NCI-H446 treated with DMSO at 0.1 percent for 48 hours (cell line): ENCODE data around the gene PRND.
"Not testable (repeated sequence)": the region's sequence is repeated elsewhere in the genome, so short reads cannot be mapped to it uniquely, and the experiment has no call there.

Experiments
- DNase-seq: peaks from one replicate; lab custom pipeline; 2025; lab: John Stamatoyannopoulos, UW

The PRND gene, protein sequence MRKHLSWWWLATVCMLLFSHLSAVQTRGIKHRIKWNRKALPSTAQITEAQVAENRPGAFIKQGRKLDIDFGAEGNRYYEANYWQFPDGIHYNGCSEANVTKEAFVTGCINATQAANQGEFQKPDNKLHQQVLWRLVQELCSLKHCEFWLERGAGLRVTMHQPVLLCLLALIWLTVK

GRCh38 chr20:4721719-4722118, at the start of gene PRND:
TSS of gene PRND (plus strand) at chr20:4721909. CDS start at chr20:4724552, 2,643 bp downstream.
- no peak for DNase-seq

GRCh38 chr20:4672948-4673347, 48.8 kb upstream of the PRND start:
- no peak for DNase-seq

DNA sequence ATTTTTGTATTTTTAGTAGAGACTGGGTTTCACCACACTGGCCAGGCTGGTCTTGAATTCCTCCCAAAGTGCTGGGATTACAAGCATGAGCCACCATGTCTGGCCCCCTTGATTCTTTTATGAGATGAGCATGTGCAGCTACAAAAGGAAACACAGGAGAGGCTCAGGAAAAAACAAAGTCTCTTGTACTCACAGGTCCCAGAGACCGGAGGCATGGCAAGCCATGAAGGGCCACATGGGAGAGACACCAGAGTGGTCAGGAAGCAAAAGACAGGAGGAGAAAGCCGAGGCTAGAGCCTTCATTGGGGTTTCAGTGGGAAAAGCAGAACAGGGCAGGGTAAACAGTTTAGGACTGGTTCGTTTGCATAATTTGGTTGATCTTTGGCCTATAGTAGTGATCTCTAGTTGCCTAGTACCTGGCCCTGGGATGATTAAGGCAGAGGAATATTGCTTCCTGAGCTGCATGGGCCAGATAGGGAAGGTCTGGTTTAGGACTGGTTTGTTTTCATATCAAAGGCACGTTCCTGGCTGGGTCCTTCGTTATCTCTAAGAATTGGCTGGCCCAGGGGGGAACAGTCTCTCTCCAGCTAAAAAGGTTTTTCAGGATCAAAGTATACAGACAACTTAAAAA, 48.2 kb upstream of the PRND start:
- no peak for DNase-seq

- DNase-seq, result no peak
Observed at GRCh38 chr20:4674672-4675071, 47.0 kb upstream of the PRND start.

GRCh38 chr20:4677846-4678245, 43.9 kb upstream of the PRND start:
- no peak for DNase-seq

- no peak for DNase-seq
Observed at GRCh38 chr20:4681401-4681800, 40.3 kb upstream of the PRND start.

DNA sequence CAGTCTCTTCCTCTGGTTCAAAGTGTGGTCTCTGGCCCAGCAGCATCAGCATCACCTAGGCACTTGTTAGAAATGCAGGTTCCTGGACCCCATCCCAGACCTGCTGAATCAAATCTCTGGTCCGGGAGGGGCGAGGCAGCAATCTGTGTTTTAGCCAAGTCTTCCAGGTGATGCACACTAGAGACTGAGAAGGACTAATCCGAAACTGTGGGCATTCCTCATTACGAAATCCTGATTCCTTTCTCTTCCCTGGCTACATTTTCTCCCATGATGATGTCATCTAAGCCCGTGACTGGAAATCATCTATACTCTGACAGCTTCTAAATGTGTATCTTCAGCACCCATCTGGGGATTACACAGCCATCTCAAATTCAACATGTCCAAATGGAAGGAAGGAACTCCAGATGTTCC, 39.7 kb upstream of the PRND start:
- DNase-seq, result no peak

GRCh38 chr20:4682682-4683081, 39.0 kb upstream of the PRND start:
- DNase-seq, result no peak

- no peak for DNase-seq
Observed at GRCh38 chr20:4683261-4683660, 38.4 kb upstream of the PRND start.

GRCh38 chr20:4684837-4685413, 36.8 kb upstream of the PRND start:
- no peak for DNase-seq

GRCh38 chr20:4685923-4686221, 35.8 kb upstream of the PRND start:
- no peak for DNase-seq

GRCh38 chr20:4688305-4688704, 33.4 kb upstream of the PRND start:
- DNase-seq, result no peak

GRCh38 chr20:4689220-4689619, 32.5 kb upstream of the PRND start:
- no peak for DNase-seq

DNA sequence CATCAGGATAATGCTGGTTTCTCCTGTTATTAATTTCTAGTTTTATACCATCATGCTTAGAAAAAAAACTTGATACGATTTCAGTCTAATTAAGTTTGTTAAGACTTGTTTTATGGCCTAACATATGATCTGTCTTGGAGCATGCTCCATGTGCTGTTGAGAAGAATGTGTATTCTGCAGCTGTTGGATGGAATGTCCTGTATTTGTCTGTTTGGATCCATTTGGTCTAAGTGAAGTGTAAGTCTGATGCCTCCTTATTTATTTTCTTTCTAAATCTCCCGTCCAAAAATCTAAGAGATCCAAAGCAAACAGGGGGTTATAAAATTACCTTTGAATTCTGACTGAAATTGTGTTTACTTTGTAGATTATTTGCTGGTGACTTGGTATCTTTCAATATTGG, 30.0 kb upstream of the PRND start:
- DNase-seq, result no peak

- no peak for DNase-seq
Observed at GRCh38 chr20:4694076-4694475, 27.6 kb upstream of the PRND start.

- DNase-seq, result no peak
Observed at GRCh38 chr20:4697189-4697830, 24.4 kb upstream of the PRND start.

- DNase-seq, result no peak
Observed at GRCh38 chr20:4697831-4698221, 23.9 kb upstream of the PRND start.

GRCh38 chr20:4699216-4699615, 22.5 kb upstream of the PRND start:
- no peak for DNase-seq

DNA sequence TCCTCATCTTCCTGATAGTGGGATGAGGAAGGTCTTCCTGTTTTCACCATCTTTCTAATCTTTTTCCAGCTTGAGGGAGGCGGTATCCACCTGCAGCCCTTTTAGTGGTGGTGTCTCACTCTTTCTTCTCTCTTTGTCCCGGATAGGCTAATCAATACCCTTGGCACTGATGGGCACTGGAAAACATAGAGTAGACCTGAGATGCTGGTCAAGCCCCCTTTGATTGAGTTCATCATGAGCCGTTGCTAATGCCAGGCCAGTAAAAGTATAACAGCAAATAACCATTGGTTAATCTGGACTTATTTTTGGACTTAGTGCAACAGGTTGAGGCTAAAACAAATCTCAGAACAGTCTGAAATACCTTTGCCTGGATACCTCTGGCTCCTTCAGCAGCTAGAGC, 21.8 kb upstream of the PRND start:
- DNase-seq, result no peak

DNA sequence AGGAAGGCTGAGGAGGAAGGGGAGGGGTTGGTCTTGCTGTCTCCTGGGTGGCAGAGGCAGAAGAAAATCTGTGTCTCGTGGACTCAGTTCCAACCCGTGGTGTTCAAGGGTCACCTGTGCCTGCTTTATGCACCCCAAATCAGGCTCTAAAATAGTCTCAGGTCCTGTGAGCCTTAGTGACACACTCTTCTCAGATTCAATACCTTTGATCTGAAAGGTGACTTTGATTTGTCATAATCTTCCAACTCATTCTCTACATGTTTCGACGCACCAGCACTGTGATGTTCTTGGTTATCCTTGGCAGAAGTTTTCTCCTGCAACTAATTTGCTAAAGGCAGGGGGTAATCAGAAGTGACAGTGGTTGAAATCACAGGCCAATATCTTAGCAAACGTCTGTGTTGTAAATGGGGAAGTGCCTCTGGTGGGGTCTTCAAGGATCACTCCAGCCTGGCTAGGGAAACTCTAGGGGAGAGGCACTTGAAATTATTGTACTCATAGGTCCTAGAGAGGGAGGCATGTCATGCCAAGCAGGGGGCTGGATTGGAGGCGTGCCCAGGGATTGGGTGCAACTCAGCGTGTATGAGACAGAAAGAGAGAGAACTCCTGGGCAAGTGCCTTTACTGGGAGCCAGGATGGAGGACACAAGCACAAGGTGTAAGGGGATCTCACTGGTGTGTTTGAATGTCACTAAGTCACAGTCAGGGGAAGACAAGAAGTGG, 19.0 kb upstream of the PRND start:
- DNase-seq, result no peak

- DNase-seq, result no peak
Observed at GRCh38 chr20:4703281-4703676, 18.4 kb upstream of the PRND start.

GRCh38 chr20:4706941-4707340, 14.8 kb upstream of the PRND start:
- not testable (repeated sequence) for DNase-seq

DNA sequence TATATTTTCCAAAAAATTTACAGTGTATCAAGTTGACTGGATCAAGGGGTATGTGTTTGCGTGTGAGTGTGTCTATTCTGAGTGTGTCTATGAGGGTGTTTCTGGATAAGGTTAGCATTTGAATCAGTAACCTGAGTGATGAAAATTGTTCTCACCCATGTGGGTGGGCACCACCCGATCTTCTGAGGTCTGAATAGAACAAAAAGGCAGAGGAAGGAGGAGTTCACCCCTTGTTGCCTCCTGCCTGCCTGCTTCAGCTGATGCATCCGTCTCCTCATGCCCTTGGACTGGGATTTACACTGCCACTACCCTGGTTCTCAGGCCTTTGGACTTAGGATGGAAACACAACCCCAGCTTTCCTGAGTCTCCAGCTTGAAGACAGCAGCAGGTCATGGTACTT, 13.7 kb upstream of the PRND start:
- DNase-seq, result no peak
